K562 (cell line): ENCODE measurements around the gene ZNF598.

Source experiments
- JUN ChIP-seq, 2 experiments: sonication (generic) in 1 of 2; formaldehyde crosslinking in 1 of 2; IDR thresholded peaks; 2 replicates each; pipeline versions ENCODE4 v1.6.1 to v1.8.0; 2012 to 2022; ENCODE audit warnings: borderline replicate concordance in 2 of 2, mild to moderate bottlenecking in 2 of 2, improper control_type of control experiment in 1 of 2, low read depth in 1 of 2, low read length in 1 of 2, missing genetic modification reagents in 1 of 2
- JUND ChIP-seq, 2 experiments: IDR thresholded peaks; 2 replicates in 1 of 2; 3 replicates in 1 of 2; pipeline ENCODE4 v1.6.1; 2011; ENCODE audit warnings: borderline replicate concordance in 2 of 2, low read depth in 2 of 2, low read length in 2 of 2, improper control_type of control experiment in 1 of 2, missing biosample characterization in 1 of 2, missing genetic modification characterization in 1 of 2, missing genetic modification reagents in 1 of 2
- MAZ ChIP-seq, 2 experiments: fragments of 450-650 bp in 1 of 2; sonication (generic) in 1 of 2; formaldehyde crosslinking; IDR thresholded peaks in 1 of 2; conservative IDR thresholded peaks in 1 of 2; 2 replicates each; pipeline versions ENCODE4 v1.4.0 to v1.5.0; 2020; ENCODE audit warnings: mild to moderate bottlenecking in 1 of 2, missing genetic modification reagents in 1 of 2
- POLR2A ChIP-seq: fragments of 450-650 bp; conservative IDR thresholded peaks from 2 replicates; pipeline ENCODE4 v1.6.1; 2016
- SMC3 ChIP-seq: conservative IDR thresholded peaks from 2 replicates; pipeline ENCODE4 v1.6.1; 2011; ENCODE audit warnings: low read depth, low read length, improper control_type of control experiment; ENCODE audit not compliant: insufficient read depth
- TCF7L2 ChIP-seq: fragments of 150-350 bp; IDR thresholded peaks from 2 replicates; pipeline ENCODE4 v1.6.1; 2016; ENCODE audit warnings: low read depth, mild to moderate bottlenecking, low read length, moderate library complexity
- TF ChIP-seq, protein P1 (sequence below): fragments of 450-650 bp; conservative IDR thresholded peaks from 2 replicates; pipeline ENCODE4 v1.6.1; 2016; ENCODE audit warnings: missing genetic modification characterization, low read depth, mild to moderate bottlenecking, control low read depth, missing compliant biosample characterization
- TF ChIP-seq, protein P2 (sequence below), 3 experiments: IDR thresholded peaks in 2 of 3; conservative IDR thresholded peaks in 1 of 3; 2 replicates each; pipeline ENCODE4 v1.5.1; 2011 to 2012; ENCODE audit warnings: low read length in 3 of 3, mild to moderate bottlenecking in 3 of 3, control low read depth in 2 of 3, improper control_type of control experiment in 1 of 3, inconsistent platforms in 1 of 3, low read depth in 1 of 3, mixed read lengths in 1 of 3, moderate library complexity in 1 of 3; ENCODE audit not compliant: insufficient read depth in 2 of 3
- TF ChIP-seq, protein P3 (sequence below): sonication (generic); formaldehyde crosslinking; IDR thresholded peaks from 2 replicates; pipeline ENCODE4 v1.8.0; 2022; ENCODE audit warnings: mild to moderate bottlenecking, low read depth, missing genetic modification reagents
- TF ChIP-seq, protein P4 (sequence below): sonication (generic); formaldehyde crosslinking; IDR thresholded peaks from 2 replicates; pipeline ENCODE4 v1.8.1; 2023; ENCODE audit warnings: mild to moderate bottlenecking, missing genetic modification reagents

DNA sequence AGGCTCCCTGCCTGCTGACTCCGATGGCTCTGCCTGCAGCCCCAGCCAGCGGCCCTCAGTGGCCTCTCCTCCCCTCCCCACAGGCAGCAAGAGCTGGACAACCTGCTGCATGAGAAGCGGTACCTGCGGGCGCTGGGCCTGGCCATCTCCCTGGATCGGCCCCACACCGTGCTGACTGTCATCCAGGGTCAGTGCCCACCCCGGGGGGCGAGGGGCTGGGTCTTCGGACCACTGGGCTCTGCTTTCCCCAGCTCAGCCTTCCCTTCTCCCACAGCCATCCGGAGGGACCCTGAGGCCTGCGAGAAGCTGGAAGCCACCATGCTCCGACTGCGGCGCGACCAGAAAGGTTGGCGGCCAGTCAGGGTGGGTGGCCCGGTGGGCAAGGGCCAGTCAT lies 31.7 kb downstream of the ZNF598 start:
- TF ChIP-seq SMC3 (no peak), POLR2A (no peak), JUN (IDR thresholded peaks at IDR 0.05; ENCODE audit: borderline replicate concordance, low read depth, low read length) (no peak), JUN (CRISPR knock-in tag; IDR thresholded peaks at IDR 0.05; ENCODE audit: borderline replicate concordance) (no peak), MAZ (CRISPR knock-in tag; conservative IDR thresholded peaks at IDR 0.05 in 1 of 2, IDR thresholded peaks at IDR 0.05 in 1 of 2) (no peak), TCF7L2 (no peak), JUND (IDR thresholded peaks at IDR 0.05; ENCODE audit: borderline replicate concordance, low read depth, low read length) (no peak), JUND (tag; IDR thresholded peaks at IDR 0.05; ENCODE audit: borderline replicate concordance, low read depth, low read length) (no peak)
- TF ChIP-seq, protein P1, sequence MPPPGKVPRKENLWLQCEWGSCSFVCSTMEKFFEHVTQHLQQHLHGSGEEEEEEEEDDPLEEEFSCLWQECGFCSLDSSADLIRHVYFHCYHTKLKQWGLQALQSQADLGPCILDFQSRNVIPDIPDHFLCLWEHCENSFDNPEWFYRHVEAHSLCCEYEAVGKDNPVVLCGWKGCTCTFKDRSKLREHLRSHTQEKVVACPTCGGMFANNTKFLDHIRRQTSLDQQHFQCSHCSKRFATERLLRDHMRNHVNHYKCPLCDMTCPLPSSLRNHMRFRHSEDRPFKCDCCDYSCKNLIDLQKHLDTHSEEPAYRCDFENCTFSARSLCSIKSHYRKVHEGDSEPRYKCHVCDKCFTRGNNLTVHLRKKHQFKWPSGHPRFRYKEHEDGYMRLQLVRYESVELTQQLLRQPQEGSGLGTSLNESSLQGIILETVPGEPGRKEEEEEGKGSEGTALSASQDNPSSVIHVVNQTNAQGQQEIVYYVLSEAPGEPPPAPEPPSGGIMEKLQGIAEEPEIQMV: no peak
- TF ChIP-seq, protein P2, sequence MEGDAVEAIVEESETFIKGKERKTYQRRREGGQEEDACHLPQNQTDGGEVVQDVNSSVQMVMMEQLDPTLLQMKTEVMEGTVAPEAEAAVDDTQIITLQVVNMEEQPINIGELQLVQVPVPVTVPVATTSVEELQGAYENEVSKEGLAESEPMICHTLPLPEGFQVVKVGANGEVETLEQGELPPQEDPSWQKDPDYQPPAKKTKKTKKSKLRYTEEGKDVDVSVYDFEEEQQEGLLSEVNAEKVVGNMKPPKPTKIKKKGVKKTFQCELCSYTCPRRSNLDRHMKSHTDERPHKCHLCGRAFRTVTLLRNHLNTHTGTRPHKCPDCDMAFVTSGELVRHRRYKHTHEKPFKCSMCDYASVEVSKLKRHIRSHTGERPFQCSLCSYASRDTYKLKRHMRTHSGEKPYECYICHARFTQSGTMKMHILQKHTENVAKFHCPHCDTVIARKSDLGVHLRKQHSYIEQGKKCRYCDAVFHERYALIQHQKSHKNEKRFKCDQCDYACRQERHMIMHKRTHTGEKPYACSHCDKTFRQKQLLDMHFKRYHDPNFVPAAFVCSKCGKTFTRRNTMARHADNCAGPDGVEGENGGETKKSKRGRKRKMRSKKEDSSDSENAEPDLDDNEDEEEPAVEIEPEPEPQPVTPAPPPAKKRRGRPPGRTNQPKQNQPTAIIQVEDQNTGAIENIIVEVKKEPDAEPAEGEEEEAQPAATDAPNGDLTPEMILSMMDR (IDR thresholded peaks at IDR 0.05 in 2 of 3, conservative IDR thresholded peaks at IDR 0.05 in 1 of 3; ENCODE audit: insufficient read depth in 2 of 3, low read depth in 1 of 3, low read length in 3 of 3): no peak
- TF ChIP-seq, protein P3, sequence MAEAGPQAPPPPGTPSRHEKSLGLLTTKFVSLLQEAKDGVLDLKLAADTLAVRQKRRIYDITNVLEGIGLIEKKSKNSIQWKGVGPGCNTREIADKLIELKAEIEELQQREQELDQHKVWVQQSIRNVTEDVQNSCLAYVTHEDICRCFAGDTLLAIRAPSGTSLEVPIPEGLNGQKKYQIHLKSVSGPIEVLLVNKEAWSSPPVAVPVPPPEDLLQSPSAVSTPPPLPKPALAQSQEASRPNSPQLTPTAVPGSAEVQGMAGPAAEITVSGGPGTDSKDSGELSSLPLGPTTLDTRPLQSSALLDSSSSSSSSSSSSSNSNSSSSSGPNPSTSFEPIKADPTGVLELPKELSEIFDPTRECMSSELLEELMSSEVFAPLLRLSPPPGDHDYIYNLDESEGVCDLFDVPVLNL (CRISPR knock-in tag): no peak
- TF ChIP-seq, protein P4, sequence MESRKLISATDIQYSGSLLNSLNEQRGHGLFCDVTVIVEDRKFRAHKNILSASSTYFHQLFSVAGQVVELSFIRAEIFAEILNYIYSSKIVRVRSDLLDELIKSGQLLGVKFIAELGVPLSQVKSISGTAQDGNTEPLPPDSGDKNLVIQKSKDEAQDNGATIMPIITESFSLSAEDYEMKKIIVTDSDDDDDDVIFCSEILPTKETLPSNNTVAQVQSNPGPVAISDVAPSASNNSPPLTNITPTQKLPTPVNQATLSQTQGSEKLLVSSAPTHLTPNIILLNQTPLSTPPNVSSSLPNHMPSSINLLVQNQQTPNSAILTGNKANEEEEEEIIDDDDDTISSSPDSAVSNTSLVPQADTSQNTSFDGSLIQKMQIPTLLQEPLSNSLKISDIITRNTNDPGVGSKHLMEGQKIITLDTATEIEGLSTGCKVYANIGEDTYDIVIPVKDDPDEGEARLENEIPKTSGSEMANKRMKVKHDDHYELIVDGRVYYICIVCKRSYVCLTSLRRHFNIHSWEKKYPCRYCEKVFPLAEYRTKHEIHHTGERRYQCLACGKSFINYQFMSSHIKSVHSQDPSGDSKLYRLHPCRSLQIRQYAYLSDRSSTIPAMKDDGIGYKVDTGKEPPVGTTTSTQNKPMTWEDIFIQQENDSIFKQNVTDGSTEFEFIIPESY: no peak
